ENCODE data around the gene MAPK8IP2. TPM values are rescaled to one million over a fixed set of nuclear protein-coding genes. Genes with fewer than 3 reads are reported as not detected.
A peak's percentile ranks its signal among the peaks of the same experiment; 100 is the strongest.

The MAPK8IP2 gene
- polyA plus RNA-seq, 4 donors = 0.76 to 0.87 (median 0.79) TPM

DNA sequence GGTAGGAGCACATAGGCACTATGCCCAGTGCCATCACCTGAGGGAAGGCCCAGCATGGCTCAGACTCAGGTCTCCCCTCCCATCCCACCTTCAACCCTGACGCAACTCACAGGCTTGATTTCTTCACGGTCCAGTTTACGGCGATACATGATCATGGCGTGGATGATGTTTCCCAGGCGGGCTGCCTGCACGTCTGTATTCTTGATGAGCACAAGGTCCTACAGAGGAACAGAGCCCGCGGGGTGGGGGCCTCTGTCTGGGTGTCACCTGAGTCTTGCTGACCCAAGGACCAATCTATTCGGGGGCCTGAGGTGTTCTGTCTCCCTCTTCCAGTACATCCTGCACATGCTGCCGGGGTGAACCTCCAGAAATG lies 26.2 kb upstream of the MAPK8IP2 start:
- DNase-seq (ENCODE audit: low read depth in 4 of 4, low spot score in 2 of 4) = no peak

DNA sequence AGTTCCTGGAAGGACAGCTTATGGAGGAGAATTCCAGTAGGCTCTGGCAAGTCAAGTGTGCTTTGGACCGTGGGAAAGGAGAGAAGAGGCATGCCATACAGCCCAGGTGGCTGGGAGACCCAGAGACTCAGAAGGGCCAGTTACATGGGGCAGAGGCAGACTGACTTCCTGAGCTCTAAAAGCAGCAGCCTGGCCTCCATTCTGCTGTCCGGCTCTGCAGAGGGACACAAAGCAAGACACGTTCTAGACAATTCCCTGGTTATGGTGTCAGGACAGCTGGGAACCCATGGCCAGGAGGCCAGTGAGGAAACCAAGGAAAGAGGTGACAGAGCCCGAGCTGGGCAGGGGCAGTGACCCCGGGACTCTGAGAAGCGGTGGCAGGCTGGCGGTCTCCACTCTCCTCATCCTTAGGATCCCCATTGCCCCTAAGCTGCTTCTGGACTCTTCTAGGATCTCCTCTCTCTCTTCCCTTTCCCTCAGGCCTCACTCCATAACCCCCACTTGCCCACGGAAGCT lies 25.1 kb upstream of the MAPK8IP2 start:
- DNase-seq (ENCODE audit: low read depth in 4 of 4, low spot score in 2 of 4) = no peak

DNA sequence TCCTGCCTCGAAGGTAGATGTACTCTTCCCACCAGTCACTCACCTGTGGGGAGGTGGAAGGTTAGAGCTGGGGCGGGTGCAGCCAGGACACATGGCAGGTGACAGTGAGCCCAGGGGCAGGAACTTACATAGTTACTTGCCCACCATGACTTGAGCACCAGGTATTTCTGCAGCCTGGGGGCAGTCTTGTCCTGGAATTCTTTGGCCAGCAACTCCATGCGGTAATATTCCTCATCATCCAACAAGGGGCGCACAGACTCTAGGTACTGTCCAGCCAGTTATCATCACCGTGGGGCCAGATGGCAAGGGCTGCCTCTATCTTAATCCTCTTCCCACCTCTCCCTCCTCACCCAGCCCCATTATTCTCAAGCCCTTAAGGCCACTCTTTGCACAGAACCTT lies 24.5 kb upstream of the MAPK8IP2 start:
- DNase-seq (ENCODE audit: low read depth in 4 of 4, low spot score in 2 of 4) = no peak

DNA sequence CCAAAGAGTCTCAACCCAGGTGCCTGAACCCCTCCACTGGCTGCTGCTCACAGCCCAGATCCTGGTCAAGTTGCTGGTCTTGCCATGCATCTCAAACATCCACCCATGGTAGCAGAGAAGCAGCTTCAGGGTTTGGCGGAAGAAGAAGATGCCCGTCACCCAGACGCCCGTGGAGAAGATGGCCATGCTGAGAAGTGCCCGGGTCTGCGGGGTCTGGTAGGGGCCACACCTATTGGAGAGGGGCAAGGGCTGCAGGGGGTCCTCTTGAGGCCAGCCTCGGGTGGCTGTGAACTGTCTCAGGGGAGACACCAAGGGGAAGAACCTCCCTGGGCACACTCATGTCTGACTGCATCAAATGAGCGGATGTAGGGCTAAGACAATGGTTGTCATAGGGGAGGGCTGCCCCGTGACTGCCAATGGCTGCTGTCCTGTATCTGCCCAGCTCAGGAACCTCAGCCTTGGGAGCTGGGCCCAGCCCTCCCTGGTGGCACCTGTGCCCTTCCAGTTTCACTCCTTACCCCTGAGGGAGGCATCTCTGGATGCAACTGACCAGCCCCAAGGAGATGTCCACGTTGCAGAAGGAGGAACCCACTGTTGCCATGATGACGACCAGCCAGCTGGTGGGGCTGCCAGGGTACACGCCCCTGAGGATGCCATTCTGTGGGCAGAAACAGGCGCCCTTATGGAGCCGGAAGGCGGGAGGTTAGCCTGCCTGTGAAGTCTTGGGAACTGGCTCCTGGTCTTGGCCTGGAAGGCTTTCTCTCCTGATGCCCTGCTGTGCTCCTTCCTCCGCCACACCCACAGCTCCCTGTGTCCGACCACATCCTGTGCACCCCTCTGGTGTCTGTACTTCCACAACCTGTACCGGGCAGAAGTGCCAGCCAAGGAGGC lies 23.5 kb upstream of the MAPK8IP2 start:
- no peak for DNase-seq (ENCODE audit: low read depth in 4 of 4, low spot score in 2 of 4)

DNA sequence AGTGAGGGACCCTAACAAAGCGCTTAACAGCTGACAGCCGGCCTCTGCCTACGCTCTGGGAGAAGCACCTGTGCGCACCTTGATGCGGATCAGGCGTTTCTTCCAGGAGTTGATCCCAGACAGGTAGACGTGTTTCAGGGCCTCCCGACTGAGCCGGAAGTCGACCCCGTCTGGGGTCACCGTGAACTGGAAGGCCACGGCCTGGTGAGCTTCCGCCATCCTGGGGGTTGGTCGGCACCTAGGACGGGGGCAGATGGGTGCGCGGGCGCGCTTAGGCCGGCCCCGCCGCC lies 23.0 kb upstream of the MAPK8IP2 start:
- DNase-seq (ENCODE audit: low read depth in 4 of 4, low spot score in 2 of 4) = no peak

DNA sequence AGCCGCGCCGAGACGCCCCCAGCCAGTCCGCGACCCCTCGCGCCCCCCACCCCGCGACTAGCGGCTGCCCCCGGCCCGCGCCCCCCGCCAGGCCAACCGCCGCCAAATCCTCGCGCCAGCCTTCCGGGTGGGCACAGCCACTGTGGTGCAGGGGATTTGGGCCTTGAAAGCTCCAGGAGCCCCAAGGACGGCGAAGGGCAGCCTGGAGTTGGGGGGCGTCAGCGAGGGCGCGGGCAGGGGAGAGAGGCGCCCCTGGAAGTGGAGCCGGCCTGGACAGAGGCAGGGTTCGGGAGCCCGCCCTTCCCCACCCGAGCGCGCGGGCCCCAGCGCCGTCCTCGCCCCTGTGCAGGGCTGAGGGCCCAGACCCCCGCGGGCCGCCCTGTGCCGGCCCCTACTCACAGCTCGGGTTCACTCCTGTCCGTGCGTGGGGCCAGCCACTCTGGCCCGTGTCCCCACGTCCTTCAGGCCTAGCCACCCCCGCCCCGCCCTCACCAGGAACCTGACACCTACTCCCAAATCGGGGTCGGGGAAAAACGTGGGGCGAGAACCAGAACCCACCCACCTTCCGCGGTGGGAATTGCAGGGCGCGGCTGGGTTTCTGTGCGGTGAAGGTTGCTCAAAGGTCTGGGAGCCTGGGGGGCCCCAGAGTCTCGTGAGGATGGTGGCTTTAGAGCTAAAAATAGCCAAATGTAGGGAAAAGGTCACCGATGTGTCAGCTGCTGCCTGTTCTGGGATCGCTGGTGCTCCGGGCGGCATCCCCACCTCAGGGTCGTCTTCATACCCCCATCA lies 22.4 kb upstream of the MAPK8IP2 start, which contains the start of gene CPT1B:
Gene CPT1B (minus strand): TSS at position 441 of the 789 bp plus-strand sequence. CDS start 512 bp downstream, outside the sequence.
- DNase-seq (ENCODE audit: low read depth in 4 of 4, low spot score in 2 of 4) = no peak

DNA sequence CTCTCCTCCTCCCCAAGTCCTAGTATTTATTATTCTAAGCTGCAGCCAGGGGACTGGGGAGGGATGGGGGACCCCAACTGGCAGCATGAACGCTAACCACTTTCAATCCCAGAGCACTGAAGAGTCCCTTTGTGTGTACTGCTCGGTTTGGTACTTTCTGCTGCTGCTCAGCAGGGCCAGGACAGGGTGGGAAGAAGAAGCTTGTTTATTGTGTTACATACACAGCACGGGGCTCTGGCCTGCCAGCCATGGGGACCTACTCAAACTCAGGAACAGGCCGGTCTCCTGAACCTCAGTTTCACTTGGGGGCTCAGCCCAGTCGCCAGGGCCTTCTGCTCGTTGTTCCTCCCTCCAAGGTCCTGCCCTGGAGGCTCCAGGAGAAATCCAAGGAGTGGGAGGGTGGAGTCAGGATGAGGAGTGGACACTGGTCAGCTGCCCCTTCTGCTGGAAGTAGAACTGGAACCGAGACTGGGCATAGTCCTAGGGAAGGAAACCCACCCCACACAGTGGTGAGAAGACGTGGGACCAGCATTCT lies 21.8 kb upstream of the MAPK8IP2 start:
- DNase-seq (ENCODE audit: low read depth in 4 of 4, low spot score in 2 of 4) = no peak

DNA sequence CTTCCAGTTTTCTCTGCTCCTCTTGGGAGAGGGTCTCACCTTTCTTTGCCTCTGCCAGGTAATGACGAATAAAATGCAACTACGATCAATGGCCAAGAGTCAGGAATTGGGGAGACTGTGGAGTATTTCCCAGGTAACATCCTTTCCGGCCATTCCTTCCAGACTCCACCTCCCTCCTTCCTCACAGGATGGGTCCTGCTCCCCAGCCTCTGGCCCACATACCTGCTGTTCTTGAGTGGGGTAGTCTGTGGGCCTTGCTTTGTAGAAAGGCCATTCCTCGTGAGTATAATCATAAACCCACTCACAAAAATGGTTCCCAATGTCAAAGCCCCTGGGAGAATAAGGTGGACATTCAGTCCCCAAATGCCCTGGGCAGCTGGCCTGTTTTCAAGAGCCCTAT lies 20.8 kb upstream of the MAPK8IP2 start:
- no peak for DNase-seq (ENCODE audit: low read depth in 4 of 4, low spot score in 2 of 4)

DNA sequence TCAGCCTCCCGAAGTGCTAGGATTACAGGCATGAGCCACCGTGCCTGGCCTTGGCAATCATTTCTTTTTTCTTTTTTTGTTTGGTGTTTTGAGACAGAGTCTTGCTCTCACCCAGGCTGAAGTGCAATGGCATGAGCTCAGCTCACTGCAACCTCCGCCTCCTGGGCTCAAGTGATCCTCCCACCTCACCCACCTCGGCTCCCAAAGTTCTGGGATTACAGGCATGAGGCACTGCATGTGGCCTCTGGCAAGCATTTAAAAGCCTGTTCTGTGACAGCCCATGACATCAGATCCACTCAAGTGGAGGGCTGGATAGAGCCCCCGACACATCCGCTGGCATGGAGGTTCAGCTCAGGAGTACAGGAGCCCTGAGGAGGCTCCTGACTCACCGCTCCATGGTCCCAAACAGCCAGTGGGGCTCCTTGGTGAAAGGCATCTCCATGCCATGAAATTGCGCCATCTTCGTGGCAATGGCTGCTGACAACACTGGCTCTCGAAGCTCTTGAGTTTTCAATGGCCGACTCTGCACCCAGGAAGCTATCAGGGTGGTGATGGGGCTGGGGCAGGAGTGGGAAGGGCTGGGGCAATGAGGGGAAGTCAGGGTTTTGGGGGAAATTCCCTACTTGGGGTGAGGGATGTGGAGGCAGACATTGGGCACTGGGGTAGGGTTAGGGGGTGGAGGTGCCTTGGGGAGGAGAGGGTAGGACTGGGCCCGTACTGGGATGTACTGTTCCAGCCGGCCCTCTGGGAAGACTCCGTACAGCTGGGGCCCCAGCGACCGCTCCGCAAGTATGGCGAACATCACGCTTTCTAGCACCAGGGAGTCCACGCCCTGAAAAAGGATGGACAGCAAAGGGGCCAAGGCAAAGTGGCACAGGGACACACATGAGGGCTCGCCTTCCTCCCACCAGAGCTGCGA lies 19.3 kb upstream of the MAPK8IP2 start:
- no peak for DNase-seq (ENCODE audit: low read depth in 4 of 4, low spot score in 2 of 4)

DNA sequence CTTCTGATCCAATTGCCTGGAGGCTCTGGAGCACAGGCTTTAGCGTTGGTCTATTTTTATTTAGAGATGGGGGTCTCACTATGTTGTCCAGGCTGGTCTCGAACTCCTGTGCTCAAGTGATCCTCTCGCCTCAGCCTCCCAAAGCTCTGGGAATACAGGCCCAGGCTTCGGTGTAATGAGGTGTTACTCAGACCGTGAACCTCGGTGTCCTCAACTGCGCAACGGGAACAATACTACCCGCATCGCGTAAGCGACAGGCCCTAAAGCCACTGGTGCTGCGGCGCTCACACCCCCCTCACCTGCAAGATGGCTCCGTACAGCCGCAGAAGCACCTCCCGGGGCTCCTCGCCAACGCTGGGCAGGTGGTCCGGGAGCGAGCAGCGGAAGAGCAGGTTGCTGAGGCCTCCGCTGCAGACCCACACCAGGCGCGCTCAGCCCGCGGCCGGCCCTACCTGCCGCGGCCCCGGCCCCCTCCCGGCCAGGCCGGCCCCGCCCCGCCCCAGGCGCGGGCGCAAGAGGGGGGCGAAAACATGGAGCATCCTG lies 18.6 kb upstream of the MAPK8IP2 start:
- DNase-seq (ENCODE audit: low read depth in 4 of 4, low spot score in 2 of 4) = no peak

DNA sequence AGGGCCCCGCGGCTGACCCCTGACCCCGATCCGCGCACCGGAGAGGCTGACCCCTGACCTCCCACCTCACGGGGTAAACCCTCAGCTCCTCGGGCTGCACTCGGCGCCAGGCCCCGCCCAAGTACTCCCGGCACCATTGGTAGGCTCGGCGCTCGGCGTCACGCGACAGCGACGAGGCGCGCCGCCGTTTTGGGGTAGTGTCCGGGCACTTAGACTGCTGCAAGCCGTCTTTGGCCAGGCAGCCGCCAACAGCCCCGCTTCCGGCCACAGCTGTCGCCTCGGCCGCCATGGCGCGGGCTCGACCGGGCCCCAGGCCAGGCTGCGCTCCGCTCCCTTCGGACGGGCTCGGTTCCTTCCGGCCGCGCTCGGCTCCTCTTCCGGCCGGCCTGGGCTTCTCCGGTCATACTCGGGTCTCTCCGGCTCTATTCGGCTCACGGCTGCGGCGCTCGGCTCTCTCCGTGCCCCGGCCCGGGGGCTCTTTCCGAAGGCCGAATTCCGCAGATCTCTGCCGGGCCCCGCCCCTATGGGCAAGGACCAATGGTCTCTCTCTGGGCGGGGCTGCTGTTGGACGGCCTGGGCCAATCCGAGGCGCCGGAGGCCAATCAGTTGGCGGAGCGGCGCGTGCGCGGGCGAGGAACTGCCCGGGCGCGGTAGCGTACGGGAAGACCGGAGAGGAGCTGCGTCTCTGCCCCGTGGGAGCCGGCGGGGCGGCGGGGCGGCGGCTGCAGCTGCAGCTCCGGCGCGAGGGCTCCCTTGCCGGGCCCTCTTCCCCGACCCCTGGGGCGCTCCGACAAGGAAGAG lies 17.9 kb upstream of the MAPK8IP2 start, which contains the start of gene CHKB:
Gene CHKB (minus strand): TSS at position 357 of the 801 bp plus-strand sequence. CDS start 68 bp downstream, at position 289.
- DNase-seq (ENCODE audit: low read depth in 4 of 4, low spot score in 2 of 4) = peak; percentile 87 to 96 (median 92)

DNA sequence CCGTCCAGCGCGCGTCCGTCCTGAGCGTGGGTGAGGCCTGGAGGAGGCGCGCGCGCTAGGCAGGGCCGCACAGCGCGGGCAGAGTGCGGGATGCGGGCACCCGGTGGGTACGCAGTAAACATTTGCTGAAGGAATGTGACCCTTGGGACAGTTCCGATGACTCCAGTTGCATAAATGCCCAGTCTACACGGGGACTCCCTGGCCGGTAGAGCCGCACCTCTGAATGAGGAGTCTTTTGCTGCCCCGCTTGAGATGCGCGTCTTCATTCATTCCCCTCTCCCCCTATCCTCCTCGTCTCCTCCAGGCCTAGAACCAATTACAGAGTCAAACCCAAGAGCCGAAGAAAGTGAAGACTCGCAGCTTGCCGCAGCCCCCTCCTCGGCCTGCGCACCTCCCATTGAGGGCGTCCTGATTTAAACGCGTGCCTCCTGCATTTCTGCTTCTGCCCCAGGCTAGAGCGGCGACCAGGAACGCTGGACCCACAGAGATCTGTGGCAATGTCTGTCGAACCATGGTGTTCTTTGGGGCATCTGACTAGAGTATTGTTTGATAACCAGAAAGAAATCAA lies 17.2 kb upstream of the MAPK8IP2 start:
- no peak for DNase-seq (ENCODE audit: low read depth in 4 of 4, low spot score in 2 of 4)

DNA sequence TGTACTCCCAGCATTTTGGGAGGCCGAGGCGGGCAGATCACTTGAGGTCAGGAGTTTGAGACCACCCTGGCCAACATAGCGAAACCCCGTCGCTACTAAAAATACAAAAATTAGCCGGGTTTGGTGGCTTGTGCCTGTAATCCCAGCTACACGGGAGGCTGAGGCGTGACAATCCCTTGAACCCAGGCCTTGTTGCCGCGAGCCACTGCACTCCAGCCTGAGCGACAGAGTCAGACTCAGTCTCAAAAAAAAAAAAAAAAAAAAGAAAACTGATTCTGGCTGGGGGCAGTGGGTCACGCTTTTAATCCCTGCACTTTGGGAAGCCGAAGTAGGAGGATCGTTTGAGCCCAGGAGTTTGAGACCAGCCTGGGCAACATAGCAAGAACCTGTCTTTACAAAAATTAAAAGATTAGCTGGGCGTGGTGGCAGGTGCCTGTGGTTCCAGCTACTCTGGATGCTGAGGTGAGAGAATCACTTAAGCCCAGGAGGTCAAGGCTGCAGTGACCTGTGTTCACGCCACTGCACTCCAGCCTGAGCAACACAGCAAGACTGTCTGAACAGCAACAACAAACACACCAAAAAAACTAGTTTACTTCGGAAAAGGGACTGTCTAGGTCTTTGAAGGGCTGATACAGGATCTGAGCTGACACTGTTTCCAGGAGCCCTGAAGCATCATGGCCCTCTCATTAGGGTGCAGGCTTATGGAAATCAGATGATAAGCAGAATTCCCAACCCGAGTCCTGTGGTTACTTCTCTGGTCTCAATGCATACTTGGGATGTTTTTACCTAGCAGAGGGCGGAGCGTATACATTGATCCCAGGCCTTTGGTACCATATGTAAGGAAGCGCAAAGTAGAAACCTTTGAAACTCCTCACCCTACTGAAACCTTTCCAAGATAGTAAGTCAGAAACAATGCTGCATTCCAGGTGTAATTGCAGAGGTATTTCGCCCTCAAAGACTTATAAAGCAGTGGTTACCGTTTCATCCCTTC lies 16.2 kb upstream of the MAPK8IP2 start:
- no peak for DNase-seq (ENCODE audit: low read depth in 4 of 4, low spot score in 2 of 4)

DNA sequence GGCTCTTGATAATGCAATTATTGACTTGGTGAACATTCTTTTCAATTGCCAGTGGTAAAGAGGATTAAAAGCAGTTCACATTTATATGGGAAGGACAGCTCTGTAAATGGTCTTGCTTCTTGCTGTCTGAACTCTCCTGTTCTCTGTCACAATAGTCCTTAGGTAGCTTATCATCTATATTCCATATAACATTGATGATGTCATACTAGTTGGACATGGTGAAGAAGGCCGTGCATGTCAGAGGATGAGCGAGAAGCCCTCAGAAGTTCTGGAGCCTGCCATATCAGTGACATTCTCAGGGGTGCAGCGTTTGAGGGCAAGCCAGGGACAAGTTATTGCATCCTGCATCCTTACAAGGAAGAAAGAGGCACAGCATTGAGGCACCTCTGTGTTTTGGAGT lies 15.4 kb upstream of the MAPK8IP2 start:
- DNase-seq (ENCODE audit: low read depth in 4 of 4, low spot score in 2 of 4) = no peak

DNA sequence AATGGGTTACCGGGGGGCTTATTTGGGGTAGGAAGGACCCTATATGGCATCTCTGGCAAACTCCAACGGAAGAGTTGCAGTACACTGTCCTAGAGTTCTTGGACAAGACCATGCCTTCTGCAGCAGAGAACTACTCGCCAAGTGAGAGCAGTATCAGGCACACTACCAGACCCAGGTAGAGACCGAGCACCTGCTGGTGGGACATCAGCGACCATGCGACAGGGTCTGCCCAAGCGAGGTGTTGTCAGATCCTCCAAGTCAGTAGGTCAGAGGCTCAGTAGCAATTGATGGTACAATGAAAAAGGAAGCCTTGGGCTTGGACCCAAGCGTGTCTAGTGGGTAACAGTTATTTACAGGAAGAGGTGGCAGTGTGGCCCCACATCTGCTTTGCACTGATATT lies 14.8 kb upstream of the MAPK8IP2 start:
- DNase-seq (ENCODE audit: low read depth in 4 of 4, low spot score in 2 of 4) = no peak

DNA sequence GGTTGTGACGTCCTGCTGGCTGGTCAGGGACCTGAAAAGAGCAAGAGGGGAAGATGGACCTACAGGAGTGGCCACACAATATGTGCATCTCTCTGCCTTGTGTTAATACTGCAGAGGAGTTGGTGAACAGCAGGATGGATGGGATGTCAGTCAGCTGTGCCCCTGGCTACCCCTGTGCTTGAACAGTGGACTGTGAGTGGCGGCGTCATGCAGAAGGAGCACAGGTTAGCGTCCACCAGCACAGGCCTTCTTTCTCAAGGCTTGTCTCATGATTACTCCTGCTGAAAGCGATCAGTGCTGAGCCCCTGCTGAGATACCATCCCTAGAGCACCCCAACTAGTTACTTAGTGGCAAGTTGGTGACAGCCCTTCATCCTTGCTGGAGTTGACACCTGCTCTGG lies 14.2 kb upstream of the MAPK8IP2 start:
- no peak for DNase-seq (ENCODE audit: low read depth in 4 of 4, low spot score in 2 of 4)

DNA sequence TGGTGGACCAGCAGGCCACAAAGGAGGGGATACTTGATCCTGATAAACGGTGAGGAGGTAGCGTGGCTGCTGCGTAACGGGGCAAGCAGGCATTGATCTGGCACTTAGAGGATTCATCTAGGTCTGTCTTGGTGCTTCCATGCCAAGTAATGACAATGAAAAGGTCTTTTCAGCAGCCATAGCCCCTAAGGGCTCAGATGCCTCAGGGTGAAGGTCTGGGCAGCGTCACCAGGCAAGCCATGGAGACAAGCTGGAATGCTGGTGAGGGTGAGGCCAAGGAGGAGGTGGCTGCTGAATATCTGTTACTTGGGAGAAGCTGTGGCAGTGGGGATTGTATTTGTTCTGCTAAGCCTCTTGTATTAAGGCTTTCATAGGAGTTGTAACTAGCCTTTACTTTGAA lies 13.2 kb upstream of the MAPK8IP2 start:
- DNase-seq (ENCODE audit: low read depth in 4 of 4, low spot score in 2 of 4) = no peak

DNA sequence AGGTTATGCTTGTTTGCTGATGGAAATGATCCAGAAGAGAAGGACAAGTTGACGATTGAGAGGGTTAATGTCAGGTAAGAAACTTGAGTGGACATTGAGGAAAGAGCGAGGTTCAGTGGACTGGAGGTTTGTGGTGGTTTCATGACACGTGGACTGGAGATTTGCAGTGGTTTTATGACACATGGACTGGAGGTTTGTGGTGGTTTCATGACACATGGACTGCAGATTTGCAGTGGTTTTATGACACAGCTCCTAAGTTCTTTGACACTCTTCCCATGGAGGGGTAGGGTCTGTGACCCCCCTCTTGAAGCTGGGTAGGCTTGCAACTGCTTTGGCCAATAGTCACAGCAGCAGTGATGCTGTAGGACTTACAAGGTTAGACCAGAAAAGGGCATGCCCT lies 5.4 kb upstream of the MAPK8IP2 start:
- no peak for DNase-seq (ENCODE audit: low read depth in 4 of 4, low spot score in 2 of 4)
